GM18498 (cell line): ENCODE results near the gene TMEM184A.

ENCODE experiments used
- ATAC-seq: cut with Tn5 transposase; IDR thresholded peaks from one replicate; pipeline ENCODE4 v1.9.1; 2021; ENCODE audit warnings: mild to moderate bottlenecking, moderate library complexity; ENCODE audit not compliant: unreplicated experiment

Gene TMEM184A

DNA sequence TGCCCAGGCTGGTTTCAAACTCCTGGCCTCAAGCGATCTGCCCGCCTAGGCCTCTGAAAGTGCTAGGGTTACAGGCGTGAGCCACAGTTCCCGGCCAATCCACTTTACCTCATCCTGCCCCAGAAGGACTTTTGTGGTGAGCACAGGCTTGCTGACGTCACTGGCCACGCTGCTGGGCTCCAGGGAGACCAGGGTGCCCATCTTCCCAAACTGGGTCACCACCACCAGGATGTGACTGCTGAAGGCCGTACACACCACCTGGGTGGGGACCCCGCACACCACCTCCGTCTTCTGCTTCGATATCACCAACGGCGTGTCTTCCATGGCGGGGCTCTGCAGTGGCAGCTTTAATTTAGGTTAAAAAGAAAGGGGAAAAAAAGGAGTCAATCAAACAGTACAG, 13.0 kb upstream of the TMEM184A start:
- no peak for ATAC-seq

DNA sequence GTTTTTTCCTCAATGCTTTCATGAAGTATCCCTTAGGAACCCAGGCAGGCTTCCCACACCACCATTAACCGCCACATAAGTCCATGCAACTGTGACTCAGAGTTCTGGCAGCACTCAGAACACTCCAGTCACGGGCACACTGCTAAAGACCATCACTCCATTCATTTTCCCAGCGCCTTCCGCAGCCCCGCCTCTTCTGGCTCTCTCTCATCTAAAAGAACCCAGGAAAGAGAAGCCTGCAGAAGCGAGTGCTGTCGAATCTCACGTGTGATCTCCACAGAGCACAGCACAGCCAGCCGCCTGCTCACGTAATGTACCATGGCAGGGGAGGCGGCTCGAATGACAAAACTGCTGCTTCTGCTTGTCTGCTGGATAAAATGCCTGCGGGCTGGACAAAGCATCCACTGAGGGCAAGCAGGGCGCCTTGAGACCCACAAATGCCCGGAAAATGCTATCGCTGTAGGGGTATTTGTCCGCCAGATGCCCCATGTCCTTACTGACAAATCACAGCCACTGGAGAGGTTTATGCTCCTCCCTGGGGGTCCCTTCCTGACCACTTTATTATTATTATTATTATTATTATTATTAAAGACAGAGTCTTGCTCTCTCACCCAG, 12.0 kb upstream of the TMEM184A start:
- ATAC-seq, result no peak

DNA sequence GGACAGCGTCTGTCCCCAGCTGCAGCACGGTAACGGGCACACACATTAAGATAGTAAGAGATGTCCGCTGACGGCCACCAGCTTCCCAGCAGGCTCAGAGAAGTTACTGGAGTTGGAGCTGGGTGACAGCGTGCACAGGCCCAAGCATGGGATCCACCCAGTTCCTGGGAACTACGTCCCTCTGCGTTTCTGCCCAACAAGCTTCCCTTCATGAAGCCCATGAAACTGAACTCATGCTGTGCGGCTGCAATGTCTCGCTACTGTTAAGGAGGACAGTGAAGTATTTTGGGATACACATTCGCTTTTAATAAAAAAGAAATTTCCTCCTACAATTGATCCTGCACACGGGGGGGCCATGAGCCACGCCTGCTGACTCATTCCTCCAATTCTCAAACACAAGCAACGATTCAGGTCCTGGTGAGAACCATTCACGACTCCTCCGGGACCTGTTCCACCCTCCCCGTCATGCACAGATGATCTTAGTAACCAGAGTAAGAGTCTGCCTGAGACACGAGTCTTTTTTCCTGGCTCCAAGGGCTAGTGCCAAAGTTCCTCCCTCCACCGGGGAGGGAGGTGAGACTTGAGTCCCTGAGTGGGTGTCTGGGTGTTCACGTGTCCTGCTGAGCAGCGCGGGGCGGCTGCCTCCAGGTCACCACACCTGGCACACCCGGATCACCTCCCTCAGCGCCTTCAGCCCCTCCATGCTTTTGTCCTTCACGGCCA, 11.2 kb upstream of the TMEM184A start:
- no peak for ATAC-seq

DNA sequence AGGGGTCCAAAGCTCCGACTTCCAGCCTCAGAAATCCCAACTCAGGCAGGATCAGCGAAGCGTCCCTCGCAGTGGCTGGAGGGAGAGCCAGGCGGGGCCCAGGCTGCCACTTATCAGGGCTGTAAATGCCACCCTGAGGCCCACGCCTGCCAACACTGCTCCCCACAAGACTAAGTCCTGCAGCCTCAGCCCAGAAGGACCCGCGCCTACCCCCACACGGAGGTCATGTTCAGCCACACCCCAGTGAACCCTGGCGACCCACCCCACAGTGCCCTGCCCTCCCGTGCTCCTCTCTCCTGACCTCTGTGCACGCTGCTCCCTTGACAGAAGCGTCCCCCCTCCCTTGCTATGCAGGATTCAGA, 10.7 kb upstream of the TMEM184A start:
- ATAC-seq, result no peak

DNA sequence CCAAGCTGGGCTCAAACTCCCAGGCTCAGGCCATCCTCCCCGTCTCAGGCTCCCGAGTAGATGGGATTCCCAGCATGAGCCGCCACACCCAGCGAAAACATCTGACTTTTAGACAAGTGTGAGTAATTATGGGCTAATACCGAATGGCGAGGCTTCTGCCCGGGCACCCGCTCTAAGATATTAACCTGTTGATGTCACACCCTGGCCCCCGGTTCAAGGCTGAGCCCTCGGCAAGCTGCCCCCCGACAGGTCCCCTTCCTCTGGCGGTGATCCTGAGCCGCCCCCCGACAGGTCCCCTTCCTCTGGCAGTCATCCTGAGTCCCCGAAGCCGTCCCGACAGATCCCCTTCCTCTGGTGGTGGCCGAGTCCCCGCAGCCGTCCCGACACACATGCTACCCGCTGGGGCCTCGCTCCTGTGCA, 8.6 kb upstream of the TMEM184A start:
- no peak for ATAC-seq

DNA sequence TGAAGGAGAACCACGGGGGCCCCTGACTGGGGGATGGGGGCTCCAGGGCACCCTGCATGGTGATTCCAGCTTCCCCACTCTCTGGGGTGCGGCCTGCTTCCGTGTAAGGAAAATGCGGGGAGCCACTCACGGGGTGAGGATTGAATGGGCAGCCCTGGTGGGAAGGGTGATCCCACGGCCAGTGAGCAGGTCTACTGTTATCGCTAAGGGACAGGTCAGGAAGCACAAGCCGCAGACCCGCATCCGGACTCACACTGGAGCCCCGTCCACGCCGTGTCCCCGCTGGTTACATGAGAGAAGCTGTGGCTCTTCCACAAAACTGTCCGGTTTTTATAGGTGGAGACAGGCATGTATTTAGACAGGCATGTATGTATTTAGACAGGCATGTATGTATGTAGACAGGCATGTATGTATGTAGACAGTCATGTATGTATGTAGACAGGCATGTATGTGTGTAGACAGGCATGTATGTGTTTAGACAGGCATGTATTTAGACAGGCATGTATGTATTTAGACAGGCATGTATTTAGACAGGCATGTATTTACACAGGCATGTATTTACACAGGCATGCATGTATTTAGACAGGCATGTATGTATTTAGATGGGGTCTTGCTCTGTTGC, 8.1 kb upstream of the TMEM184A start:
- no peak for ATAC-seq

DNA sequence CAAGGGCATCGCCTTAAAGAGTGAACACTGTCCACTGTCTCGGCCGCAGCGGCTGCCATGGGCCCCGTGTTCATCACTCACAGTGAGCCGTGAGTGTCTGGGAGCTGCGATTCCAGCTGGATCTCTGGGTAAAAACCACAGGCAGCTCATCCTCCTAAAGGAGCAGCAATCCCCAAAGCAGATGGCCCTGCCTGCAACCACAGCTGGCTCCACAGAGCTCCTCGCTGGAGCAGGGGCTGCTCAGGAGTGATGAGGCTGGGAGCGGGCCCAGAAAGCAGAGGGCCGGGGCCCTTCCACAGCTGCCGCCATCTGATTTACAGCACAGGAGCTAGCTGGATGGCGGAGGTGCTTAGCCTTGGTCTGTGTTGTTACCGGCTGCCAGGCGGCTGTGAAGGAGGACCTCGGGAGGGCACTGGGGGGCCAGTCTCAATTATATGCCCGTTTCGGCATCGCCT, 6.6 kb upstream of the TMEM184A start:
- ATAC-seq, result no peak

DNA sequence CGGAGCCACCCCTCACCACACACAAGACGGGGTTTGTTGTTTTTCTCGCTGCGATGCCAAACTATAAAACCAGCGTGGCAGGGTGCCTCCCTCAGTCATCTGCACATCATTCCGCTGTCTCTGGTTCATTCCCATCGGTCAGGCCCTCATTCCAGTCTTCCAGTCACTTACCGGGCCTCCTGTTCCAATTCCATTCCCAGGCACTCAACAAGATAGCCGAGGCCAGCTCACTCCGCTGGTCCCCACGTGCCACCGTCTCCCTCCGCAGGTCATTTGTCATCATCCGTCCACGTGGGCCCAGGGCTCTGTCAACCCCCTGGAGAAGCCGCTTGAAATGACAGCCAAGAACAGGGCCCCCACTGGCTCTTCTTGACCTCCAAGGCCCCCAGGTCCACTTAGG, 6.1 kb upstream of the TMEM184A start:
- ATAC-seq, result no peak

DNA sequence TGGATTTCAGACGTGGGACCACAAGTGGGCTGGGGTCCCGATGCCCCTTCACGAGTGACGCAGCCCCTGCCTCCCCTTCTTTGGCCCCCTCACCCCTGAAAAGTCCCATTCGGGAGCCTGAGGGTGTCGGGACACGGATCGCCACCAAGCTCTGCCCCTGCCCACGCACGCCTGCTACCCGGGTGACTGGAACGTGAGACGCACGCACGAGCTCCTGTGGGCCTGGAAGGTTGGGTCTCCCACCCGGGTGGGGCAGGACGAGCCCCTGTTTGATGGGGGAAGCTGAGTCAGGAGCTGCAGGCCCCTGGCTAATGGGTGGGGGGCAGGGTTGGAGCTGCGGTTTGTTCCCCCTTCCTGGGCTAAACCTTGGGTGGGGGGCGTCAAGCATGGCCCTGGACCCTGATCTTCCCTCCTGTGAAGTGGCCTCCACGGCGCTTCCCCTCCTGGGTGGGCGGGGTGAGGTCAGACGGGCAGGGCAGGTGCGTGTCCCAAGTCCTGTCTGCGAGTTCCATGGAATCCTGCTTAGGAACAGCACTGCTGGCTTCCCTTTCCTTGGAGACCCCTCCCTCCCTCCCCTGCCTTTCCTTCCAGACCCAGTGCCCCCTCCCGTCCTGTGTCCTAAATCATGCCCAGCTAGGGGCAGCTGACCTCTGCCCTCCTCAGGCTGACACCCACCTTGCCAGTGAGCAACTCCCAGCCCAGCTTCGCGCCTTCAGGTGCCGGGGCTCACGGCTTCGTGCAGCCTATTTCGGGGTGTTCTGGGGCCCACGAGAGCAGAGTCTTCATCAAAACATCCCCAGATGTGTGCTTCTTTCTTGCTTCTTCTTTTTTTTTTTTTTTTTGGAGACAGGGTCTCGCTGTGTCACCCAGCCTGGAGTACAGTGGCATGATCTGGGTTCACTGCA, 5.3 kb upstream of the TMEM184A start:
- no peak for ATAC-seq

DNA sequence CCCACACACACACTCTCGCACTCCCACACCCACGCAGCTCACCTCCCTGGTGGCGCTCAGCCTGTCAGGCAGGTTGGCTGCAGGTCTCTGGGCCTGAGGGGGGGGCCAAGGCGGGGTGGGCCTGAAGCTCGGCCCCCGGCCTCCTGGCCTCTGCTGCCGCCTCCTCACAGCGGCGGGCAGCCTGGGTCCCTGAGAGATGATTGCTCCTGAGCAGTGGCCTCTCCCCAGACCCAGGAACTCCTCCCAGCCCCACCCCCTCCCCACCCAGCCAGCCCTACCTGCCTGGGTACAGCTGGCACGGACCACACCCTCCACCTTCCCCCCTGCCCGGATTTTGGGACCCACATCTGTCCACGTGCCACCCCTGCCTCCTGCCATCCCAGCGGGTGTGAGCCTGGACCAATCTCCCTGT, 4.6 kb upstream of the TMEM184A start:
- ATAC-seq, result no peak

DNA sequence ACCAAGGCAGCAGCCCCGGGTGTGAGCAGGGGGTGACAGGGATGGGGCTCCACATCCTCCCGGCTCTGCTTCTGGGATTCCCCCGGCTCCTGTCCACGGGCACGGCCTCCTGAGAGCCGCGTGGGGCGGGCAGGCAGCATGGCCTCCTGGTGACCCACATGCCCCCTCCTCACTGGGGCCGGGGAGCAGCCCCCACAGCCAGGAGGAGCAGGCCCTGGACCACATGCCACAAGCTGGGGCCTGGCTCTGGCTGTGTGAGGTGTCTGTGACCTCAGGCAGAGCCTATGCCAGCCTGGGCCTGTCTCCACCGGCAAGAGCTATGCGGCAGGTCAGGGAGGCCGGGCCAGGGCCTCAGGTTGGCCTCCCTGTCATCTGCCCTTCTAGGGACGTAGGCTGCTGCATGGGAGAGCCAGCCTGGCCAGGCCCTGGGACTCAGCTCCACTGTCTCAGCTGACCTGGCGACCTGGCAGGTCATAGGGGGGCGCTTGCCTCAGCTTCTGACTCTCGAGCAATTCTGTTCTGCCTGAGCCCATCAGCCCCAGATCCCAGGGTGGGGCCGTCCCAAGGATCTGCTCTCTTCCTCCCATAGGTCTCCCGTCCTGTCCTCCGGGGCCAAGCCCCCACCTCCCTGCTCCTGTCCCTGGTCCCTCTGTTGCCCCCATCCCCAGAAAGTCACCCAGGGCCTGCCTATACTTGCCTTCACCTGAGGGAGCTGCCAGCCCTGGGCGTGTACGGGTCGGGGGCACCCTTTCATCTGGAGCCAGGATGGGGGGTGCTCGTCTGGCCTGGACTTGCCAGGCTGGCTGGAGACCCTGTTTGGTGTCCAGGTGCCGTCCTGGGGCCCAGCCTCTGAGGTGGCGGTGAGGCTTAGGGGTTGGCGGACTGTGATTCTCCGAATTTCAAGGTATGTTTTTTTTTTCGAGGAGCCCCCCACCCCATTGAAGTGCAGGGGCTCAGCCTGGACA, 3.9 kb upstream of the TMEM184A start:
- no peak for ATAC-seq

DNA sequence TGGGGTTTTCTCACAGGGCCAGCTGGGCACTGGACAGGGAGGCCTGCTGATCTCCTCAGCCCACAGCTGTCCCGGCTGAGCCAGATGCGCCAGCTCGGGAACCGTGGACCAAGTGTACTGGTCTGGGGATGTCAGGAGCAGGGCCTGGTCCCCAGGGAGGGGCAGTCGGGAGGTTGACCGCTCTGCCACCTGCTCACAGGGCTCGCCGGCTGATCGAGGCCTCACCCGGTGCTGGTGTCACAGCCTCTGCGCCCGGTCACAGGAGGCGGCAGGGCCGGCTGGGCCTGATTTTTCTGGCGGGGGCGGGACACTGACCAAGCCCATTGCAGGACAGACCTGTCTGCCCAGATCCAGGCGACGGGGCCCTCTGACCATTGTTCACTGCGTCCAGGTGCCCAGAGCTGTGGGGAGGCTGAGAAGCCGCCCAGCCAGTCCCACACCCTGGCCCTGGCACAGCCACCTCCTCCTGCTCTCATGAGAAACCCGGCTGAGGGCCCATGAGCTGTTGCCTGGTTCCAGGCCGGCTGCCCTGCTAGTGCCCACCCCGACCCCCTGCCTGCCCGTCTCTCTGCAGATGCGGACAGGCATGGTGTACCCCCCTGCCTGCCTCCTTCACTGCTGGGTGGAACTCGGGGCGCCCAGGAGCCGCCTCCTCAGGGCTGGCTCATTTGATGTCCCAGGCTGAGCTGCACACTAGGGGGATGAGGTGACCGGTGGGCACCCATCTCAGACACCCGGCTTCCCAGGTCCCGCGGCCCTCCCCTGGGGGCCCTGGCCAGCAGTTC, 3.0 kb upstream of the TMEM184A start:
- ATAC-seq, result no peak

DNA sequence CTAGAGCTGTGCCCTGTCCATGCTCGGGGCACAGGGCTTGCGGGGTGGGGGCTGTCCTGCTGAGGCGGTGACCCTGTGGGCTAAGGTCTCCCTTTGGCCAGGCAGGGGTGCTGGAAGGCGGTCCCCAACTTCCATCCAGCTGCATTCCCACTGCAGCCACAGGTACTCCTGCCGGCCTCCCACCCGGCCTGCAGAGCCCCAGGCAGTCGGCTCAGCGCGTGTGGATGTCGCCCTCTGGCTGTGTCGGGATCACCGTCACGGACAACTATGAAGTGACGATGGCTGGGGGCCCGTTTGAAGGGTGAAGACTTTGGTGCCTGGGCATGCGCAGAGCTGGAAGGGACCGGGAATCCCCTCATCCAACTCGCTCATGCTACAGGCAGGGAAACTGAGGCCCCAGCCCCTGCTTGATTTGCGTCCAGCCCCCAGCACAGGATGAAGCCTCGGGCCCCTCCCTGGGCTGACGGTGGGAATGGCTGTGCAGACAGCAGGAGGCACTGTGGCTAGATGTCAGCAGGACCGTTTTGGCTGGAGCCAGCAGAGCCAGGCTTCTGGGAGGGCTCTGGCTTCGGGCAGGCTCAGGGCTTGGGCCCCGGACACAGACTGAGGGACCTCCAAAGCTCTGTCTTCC, 2.3 kb upstream of the TMEM184A start:
- ATAC-seq, result no peak

DNA sequence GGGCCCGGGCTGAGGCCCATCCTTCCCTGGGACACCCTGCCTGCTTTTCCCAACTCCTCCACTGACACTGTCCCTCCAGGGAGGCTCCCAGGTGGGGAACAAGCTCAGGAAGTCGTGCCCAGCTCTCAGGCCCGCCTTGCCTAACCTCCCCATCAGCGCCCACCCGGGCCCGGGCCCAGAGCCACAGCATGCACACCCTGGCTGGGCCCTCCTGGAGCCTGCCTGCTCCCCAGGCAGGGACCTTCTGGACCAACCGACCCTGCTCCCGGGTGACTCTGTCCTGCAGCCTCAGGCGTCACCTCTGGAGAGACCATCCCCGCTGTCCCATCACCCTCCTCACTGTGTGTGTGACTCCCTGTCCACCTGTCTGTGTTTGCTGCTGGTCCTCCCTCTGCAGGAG, 1.8 kb upstream of the TMEM184A start:
- no peak for ATAC-seq

DNA sequence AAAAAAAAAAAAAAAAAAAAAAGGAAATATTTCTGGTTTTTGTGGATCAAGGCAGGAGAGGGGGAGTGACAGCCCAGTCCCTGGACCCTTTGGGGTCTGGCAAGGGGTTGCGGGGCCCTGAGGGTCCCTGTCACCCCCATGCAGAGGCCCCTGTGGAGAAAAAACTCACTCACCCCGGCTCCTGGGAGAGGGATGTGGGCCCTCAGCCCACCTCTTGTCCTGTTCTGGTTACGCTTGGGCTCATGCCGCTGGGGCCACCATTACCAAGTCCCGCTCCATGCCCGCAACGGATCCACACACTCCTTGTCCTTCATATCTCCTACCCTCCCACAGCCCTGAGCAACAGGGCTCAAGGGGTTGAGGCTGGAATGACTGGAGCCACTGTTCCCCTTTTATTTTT, 1.0 kb upstream of the TMEM184A start:
- ATAC-seq, result no peak

DNA sequence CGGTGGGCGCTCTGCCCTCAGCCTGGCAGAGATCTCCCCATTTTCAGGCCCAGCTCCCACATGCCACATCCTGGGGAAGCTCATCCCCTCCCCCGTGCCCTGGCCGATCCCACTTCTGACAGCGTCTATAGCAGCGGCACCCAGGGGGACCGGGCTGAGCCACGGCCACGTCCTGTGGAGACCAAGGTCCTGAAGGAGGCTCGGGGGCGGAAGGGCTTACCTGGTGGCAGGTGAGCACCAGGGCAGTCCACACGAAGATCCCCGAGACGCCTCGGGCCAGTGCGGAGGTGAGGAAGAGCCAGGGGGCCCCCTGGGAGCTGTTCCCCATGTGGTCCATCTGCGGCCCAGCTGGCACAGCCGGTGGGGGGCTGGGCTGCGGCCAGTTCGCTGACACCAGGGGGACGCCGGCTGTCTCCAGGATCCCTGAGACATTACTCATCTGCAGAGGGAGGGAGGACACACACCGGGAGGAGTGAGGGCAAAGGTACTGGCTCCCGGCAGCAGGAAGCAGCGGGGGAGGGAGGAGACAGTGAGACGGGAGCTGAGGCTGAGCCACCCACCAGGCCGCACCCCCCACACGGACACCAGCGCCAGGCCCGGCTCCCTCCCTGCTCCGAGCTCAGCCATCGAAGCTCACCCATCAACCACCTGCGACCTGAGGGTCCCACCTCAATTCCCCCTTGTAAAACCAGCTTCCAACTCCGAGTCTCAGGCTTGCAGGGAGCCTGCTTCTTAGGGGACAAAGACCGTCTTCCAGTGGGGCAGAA, 776 bp downstream of the TMEM184A start:
- ATAC-seq, result no peak

DNA sequence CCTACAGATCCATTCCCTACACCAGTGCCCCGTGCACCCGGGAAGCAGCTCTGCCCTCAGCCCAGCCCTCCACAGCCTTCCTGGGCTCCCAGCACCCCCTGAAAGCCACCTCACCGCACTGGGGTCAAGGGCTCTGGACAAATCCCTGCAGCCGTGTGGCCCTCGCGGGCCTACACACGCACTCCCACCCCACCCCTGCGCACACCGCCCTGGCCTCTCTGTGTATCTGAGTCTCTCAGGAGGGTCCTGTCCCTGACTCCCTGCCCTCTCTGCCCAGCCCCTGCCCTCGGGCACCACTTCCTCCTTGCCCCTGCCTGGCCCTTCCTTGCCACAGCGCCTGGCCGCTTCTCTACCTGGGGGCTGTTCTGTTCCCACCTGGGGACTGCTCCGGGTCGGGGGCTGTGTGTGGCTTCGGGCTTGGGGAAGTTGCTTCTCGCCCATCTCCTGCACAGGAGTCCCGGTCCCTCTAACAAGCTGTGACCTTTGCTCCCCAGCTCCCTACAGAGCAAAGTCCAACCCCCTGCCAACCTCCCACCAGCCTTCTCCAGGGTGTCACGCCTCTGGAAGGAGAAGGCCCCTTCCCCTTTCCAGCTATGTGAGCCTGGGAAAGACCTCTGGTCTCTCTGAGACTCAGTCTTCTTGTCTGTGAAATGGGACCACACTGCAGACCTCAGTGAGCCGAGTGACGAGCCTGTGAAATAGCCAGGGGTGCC, 1.5 kb downstream of the TMEM184A start:
- no peak for ATAC-seq
